ENCODE measurements around the gene SLC11A1. TPM values are rescaled to one million over a fixed set of nuclear protein-coding genes. Genes with fewer than 3 reads are reported as not detected.

The SLC11A1 gene, protein sequence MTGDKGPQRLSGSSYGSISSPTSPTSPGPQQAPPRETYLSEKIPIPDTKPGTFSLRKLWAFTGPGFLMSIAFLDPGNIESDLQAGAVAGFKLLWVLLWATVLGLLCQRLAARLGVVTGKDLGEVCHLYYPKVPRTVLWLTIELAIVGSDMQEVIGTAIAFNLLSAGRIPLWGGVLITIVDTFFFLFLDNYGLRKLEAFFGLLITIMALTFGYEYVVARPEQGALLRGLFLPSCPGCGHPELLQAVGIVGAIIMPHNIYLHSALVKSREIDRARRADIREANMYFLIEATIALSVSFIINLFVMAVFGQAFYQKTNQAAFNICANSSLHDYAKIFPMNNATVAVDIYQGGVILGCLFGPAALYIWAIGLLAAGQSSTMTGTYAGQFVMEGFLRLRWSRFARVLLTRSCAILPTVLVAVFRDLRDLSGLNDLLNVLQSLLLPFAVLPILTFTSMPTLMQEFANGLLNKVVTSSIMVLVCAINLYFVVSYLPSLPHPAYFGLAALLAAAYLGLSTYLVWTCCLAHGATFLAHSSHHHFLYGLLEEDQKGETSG
- total RNA-seq = 0.14 TPM in 1 of 2 replicates, not detected in the other

DNA sequence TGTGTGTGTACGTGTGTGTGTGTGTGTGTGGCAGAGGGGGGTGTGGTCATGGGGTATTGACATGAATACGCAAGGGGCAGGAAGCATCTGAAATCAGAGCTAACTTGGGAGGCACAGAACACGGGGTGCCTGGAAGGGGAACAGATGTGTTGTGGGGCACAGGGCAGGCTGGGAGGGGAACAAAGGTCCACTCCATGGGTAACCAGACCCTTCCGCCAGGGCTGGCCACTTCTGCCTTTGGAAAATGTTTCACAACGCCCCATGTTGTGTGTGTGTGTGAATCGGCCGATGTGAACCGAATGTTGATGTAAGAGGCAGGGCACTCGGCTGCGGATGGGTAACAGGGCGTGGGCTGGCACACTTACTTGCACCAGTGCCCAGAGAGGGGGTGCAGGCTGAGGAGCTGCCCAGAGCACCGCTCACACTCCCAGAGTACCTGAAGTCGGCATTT is at the start of gene SLC11A1:
TSS of gene SLC11A1 (plus strand) at position 358 of the 451 bp plus-strand sequence. CDS start 96 bp downstream, outside the sequence.

DNA sequence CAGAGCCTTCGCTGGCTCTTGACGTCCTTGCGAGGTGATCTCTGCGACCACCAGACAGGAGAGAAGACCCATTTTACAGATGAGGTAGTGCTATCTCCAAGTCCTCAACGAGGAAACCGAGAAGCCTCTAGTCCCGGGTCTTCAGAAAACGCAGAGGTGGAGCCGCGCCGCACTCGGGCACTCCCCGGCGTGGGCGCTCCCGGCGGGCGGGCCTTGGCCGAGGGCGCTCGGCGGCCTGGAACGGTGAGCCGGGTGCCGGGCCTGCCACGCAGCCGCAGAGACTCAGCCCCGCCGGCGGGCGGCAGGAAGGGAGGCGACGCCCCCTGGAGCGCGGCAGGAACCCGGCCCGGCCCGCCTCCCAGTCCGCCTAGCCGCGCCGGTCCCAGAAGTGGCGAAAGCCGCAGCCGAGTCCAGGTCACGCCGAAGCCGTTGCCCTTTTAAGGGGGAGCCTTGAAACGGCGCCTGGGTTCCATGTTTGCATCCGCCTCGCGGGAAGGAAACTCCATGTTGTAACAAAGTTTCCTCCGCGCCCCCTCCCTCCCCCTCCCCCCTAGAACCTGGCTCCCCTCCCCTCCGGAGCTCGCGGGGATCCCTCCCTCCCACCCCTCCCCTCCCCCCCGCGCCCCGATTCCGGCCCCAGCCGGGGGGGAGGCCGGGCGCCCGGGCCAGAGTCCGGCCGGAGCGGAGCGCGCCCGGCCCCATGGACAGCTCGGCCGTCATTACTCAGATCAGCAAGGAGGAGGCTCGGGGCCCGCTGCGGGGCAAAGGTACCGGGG is 17.5 kb downstream of the SLC11A1 start, which contains the start of gene CTDSP1:
TSS of gene CTDSP1 (plus strand) at position 478 of the 776 bp plus-strand sequence. CDS start at position 701, 223 bp downstream.

DNA sequence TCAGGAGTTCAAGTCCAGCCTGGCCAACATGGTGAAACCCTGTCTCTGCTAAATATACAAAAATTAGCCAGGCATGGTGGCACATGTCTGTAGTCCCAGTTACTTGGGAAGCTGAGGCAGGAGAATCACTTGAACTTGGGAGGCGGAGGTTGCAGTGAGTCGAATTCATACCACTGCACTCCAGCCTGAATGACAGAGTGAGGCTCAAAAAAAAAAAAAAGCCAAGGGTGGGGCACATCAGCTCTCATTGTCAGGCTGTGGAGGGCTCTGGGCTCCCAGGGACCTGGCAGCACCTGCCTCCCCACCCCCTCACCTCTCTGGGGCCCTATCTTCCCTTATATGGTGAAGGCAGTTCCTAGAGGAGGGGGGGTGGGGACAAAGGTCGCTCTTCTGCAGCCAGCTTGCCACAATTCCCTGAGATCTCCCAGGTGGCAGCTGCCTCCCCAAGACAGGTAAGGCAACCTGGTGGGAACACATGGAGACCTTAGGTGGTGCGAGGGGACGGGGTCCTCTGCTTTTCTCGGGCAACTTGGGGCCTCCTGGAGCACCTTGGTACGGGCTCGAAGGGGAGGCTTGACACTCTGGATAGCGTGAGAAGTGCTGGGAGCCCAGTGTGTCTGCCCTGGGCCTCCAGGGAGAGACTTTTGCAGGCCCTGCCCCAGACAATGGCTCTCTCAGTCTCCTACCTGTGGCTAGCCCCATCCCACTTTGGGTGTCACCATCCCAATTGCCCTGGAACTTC is 36.8 kb downstream of the SLC11A1 start, which contains the start of gene VIL1:
TSS of gene VIL1 (plus strand) at position 407 of the 742 bp plus-strand sequence. CDS start 4,656 bp downstream, outside the sequence.

Other genes starting within 250 kb of the SLC11A1 start
- not detected in 2 replicates for gene CXCR1, start 215.3 kb upstream of the SLC11A1 start, total RNA-seq
- gene ARPC2, start 165.1 kb upstream of the SLC11A1 start, total RNA-seq = 512 and 604 TPM in 2 replicates
- 0.56 TPM in 1 of 2 replicates, not detected in the other for gene GPBAR1, start 121.3 kb upstream of the SLC11A1 start, total RNA-seq
- gene AAMP, start 112.1 kb upstream of the SLC11A1 start, total RNA-seq = 179 and 196 TPM in 2 replicates
- 41.7 and 45.4 TPM in 2 replicates for gene PNKD, start 111.8 kb upstream of the SLC11A1 start, total RNA-seq
- gene TMBIM1, start 89.8 kb upstream of the SLC11A1 start, total RNA-seq = 333 and 422 TPM in 2 replicates
- gene CATIP, start 25.4 kb upstream of the SLC11A1 start, total RNA-seq = not detected in 2 replicates
- gene CTDSP1, start 17.6 kb downstream of the SLC11A1 start, total RNA-seq = 52.4 and 72.9 TPM in 2 replicates
- not detected in 2 replicates for gene VIL1, start 36.9 kb downstream of the SLC11A1 start, total RNA-seq
- gene USP37, start 186.1 kb downstream of the SLC11A1 start, total RNA-seq = 6.0 and 6.3 TPM in 2 replicates
- gene CNOT9, start 186.6 kb downstream of the SLC11A1 start, total RNA-seq = 50.2 and 58.5 TPM in 2 replicates
- 2.6 and 3.1 TPM in 2 replicates for gene PLCD4, start 225.6 kb downstream of the SLC11A1 start, total RNA-seq

Data from airway epithelial cell (primary cell).